Mesothelial cell of epicardium (in vitro differentiated cells): Measurements from ENCODE around the gene DZIP1L. TPM values are rescaled to one million over a fixed set of nuclear protein-coding genes. Genes with fewer than 3 reads are reported as not detected.
"Not testable (repeated sequence)": the region's sequence is repeated elsewhere in the genome, so short reads cannot be mapped to it uniquely, and the experiment has no call there.

Experiments used
- DNase-seq, 2 experiments: peaks; one replicate each; pipeline ENCODE4 v3.0.0; 2021; ENCODE audit warnings: low spot score in 2 of 2; ENCODE audit not compliant: unreplicated experiment in 2 of 2
- H3K27ac Mint-ChIP-seq: 2 replicates; pipeline ENCODE4 v1.8.0; 2021; ENCODE audit warnings: mixed read lengths
- H3K27me3 Mint-ChIP-seq: 2 replicates; pipeline ENCODE4 v1.8.0; 2021; ENCODE audit warnings: low read depth, mixed read lengths
- H3K36me3 Mint-ChIP-seq: 2 replicates; pipeline ENCODE4 v1.8.0; 2021; ENCODE audit warnings: mixed read lengths
- H3K4me1 Mint-ChIP-seq: 2 replicates; pipeline ENCODE4 v1.8.0; 2021; ENCODE audit warnings: mixed read lengths
- H3K4me3 Mint-ChIP-seq: 2 replicates; pipeline ENCODE4 v1.8.0; 2021; ENCODE audit warnings: mild to moderate bottlenecking, moderate library complexity, mixed read lengths
- H3K9me3 Mint-ChIP-seq: 2 replicates; pipeline ENCODE4 v1.8.0; 2021; ENCODE audit warnings: mixed read lengths
- total RNA-seq: library from RNA; stranded (reverse); gene quantifications from 3 replicates; pipeline ENCODE4 v1.2.1, GENCODE V29; 2021
- TF ChIP-seq, protein P1 (sequence below): fragments of 200-600 bp; sonication (generic); IDR thresholded peaks from one replicate; pipeline ENCODE4 v1.5.0; 2021; ENCODE audit warnings: antibody characterized with exemption; ENCODE audit not compliant: unreplicated experiment

The DZIP1L gene
- total RNA-seq, 1 donor from 2014 or later: 26.5 TPM

DNA sequence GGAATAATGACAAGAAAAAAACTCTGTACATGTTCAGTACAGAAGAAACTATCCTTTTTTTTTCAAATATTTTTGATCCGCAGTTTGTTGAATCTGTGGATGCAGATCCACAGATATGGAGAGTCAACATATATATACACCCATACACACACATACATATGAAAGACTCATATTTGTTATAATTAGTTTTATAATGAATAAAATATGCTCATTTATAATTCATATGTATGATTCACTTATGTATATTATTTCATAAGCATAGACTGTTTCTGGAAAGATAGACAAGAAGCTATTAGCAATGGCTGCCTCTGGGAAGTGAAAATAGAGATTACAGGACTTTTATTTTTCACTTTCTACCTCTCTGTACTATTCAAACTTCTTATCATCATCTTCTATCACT, 9.8 kb downstream of the DZIP1L start:
- Mint-ChIP-seq H3K9me3 (no peaks in the 10 kb centered on the region), H3K4me1 (no peaks in the 10 kb centered on the region), H3K27ac (no peak overlapping the region), H3K4me3 (no peak overlapping the region), H3K36me3 (peaks cover 8% of the 10 kb centered on the region), H3K27me3 (no peaks in the 10 kb centered on the region)
- no peak for DNase-seq
- TF ChIP-seq, protein P1, sequence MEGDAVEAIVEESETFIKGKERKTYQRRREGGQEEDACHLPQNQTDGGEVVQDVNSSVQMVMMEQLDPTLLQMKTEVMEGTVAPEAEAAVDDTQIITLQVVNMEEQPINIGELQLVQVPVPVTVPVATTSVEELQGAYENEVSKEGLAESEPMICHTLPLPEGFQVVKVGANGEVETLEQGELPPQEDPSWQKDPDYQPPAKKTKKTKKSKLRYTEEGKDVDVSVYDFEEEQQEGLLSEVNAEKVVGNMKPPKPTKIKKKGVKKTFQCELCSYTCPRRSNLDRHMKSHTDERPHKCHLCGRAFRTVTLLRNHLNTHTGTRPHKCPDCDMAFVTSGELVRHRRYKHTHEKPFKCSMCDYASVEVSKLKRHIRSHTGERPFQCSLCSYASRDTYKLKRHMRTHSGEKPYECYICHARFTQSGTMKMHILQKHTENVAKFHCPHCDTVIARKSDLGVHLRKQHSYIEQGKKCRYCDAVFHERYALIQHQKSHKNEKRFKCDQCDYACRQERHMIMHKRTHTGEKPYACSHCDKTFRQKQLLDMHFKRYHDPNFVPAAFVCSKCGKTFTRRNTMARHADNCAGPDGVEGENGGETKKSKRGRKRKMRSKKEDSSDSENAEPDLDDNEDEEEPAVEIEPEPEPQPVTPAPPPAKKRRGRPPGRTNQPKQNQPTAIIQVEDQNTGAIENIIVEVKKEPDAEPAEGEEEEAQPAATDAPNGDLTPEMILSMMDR: no peak

DNA sequence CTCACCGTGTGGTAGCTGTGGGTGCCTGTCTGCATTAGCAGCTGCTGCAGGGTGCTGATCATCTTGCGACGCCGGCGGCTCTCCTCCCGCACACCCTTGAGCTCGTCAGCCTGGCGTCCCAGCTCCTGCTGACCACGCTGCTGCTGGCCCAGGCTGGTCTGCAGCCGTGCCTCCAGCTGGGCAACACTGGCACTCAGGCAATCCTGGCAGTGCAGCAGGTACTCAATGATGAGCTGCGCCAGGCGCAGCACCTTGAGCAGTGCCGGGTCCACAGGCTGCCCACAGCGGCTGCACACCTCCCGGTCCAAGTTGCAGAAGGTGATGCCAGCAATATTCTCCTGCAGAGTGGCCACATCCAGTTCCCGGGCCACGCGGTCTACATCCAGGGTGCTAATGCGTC, 11.9 kb downstream of the DZIP1L start:
- no peak overlapping the region for H3K27ac Mint-ChIP-seq

DNA sequence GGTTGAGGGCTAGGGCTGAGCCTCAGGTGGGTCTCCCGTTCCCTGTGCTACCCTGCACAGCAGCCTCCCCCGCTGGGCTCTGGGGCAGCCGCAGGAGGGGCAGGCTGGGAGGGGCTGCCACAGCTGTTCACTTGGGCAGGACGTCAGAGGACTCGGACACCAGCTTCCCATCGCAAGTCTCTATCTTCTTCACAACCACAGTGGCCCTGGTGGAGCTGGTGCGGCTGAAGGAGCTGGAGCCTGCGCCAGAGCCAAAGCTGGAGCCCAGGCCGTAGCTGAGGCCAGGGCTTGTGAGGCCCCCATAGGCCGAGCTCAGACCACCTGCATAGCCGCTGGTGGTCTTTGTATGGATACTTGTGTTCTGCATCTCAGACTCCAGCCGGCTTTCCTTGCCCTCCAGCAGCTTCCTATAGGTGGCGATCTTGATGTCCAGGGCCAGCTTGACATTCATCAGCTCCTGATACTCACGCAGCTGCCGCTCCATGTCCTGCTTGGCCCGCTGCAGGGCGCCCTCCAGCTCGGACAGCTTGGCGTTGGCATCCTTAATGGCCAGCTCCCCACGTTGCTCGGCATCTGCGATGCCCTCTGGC, 14.0 kb downstream of the DZIP1L start:
- not testable (repeated sequence) for H3K27ac Mint-ChIP-seq, H3K4me1 Mint-ChIP-seq, H3K9me3 Mint-ChIP-seq, DNase-seq, H3K36me3 Mint-ChIP-seq, H3K27me3 Mint-ChIP-seq, H3K4me3 Mint-ChIP-seq

More for the DNA sequence above, 11.9 kb downstream of the DZIP1L start:
- no peak overlapping the region for H3K4me3 Mint-ChIP-seq
- H3K27me3 Mint-ChIP-seq: no peaks in the 10 kb centered on the region
- peaks cover 8% of the 10 kb centered on the region for H3K36me3 Mint-ChIP-seq
- TF ChIP-seq, protein P1: no peak
- no peaks in the 10 kb centered on the region for H3K9me3 Mint-ChIP-seq
- H3K4me1 Mint-ChIP-seq: no peaks in the 10 kb centered on the region
- DNase-seq: no peak

DNA sequence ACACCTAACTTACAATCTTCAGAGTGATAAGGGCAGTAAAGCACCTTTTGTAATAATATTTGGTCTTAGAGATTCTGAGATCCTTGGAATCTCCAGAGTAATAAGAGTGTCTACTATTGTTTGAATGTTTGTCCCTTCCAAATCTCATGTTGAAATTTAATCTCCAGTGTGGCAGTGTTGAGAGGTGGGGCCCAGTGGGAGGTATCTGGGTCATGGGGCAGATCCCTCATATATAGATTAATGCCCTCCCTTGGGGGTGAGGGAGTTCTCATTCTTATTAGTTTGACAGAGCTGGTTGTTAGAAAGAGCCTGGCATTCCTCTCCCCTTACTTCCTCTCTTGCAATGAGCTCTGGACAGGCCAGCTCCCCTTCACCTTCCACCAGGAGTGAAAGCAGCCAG, 16.0 kb downstream of the DZIP1L start:
- TF ChIP-seq, protein P1: no peak
- Mint-ChIP-seq H3K4me1 (no peaks in the 10 kb centered on the region), H3K36me3 (peaks cover 15% of the 10 kb centered on the region), H3K27ac (no peak overlapping the region), H3K9me3 (no peaks in the 10 kb centered on the region), H3K4me3 (no peak overlapping the region), H3K27me3 (no peaks in the 10 kb centered on the region)
- no peak for DNase-seq

DNA sequence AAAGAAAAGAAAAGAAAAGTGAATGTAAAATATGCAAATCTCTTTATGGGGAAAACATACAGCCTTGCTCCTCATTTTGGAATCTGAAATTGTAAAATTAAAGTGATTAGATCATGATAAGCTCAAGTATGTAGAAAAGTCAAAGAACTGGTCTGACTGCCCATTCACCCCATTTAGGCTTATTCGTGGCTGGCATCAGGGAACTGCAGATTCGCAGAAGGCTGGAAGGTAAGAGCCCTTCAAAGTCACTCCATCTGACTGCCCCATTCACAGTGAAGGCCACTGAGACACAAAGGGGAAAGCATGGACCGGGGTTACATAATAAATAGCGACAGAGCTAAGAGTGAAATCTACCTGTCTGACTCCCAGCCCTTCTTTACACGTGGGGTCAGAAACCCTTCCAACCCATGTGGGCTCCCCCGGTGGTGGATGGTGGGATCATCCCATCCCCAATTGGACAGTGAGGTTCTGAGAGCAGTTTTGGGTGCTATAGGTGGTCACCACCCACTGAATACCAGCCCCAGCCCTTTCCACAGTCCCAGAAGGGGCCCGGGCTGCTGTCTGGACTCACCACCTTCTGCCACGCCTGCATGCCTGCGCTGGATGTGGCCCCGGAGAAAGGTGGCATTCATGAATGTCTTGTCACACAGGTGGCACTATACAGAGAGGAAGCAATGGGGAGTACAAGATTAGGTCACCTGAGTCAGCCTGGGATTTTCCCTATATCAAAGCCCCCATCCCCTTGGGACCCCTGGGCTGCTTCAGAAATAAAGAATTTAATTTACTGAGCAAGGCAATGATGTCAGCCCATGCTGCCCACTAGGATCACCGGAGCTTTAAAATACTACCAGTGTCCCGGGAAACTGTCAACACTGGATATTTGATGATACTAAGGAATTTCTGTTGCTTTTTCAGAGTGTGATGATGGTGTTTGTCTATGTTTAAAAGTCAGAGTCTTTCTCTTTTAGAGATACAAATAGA, 17.9 kb downstream of the DZIP1L start:
- no peaks in the 10 kb centered on the region for H3K27me3 Mint-ChIP-seq
- no peak for DNase-seq
- peaks cover 14% of the 10 kb centered on the region for H3K9me3 Mint-ChIP-seq
- H3K36me3 Mint-ChIP-seq: peaks cover 32% of the 10 kb centered on the region
- no peaks in the 10 kb centered on the region for H3K4me1 Mint-ChIP-seq
- no peak overlapping the region for H3K27ac Mint-ChIP-seq
- no peak overlapping the region for H3K4me3 Mint-ChIP-seq
- TF ChIP-seq, protein P1: peak; percentile 33

DNA sequence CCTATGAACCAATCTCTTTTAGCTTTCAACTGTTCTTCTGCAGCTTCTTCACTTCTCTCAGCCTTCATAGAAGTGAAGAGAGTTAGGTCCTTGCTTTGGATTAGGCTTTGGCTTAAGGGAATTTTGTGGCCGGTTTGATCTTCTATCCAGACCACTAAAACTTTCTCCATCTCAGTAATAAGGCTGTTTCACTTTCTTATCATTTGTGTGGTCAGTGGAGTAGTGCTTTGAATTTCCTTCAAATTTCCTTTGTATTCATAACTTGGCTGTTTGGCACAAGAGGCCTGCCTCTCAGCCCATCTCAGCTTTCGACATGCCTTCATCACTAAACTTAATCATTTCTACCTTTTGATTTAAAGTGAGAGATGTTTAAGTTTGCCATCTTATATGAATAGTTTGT, 21.7 kb downstream of the DZIP1L start:
- Mint-ChIP-seq H3K36me3 (peaks cover 35% of the 10 kb centered on the region), H3K4me3 (no peak overlapping the region)

More for the DNA sequence above, 21.7 kb downstream of the DZIP1L start:
- DNase-seq: no peak
- TF ChIP-seq, protein P1: no peak
- Mint-ChIP-seq H3K9me3 (peaks cover 16% of the 10 kb centered on the region), H3K27ac (no peak overlapping the region), H3K4me1 (no peaks in the 10 kb centered on the region), H3K27me3 (no peaks in the 10 kb centered on the region)
